Brain pericyte (primary cell): ENCODE data around the gene ARAP2.

Experiments used
- DNase-seq: peaks from one replicate; pipeline ENCODE4 v3.0.0-alpha.2; 2012; ENCODE audit warnings: low read depth, low spot score

Gene ARAP2

GRCh38 chr4:36128689-36129088 lies 115.6 kb downstream of the ARAP2 start:
- no peak for DNase-seq

GRCh38 chr4:36123906-36124305 lies 120.4 kb downstream of the ARAP2 start:
- DNase-seq, result no peak

GRCh38 chr4:36115312-36115711 lies 129.0 kb downstream of the ARAP2 start:
- DNase-seq, result no peak

DNA sequence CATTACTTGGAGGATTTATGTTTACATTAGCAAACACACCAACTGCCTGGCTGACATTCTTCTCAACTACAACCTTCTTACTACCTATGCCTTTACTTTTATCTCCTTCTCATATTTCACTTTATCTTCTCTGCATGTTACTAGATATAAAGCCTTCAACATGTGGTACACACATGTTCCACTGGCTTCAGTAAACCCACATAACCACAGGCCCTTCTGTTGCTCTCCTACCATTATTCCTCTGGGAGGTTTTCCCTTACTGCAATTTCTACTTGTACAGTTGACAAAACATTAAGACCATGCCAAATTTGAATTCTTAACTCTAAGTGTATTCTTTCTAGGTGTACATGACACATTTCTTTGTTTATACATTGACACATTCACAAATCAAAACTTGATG lies 133.1 kb downstream of the ARAP2 start:
- DNase-seq, result peak; percentile 20

GRCh38 chr4:36099509-36099908 lies 144.8 kb downstream of the ARAP2 start:
- no peak for DNase-seq

DNA sequence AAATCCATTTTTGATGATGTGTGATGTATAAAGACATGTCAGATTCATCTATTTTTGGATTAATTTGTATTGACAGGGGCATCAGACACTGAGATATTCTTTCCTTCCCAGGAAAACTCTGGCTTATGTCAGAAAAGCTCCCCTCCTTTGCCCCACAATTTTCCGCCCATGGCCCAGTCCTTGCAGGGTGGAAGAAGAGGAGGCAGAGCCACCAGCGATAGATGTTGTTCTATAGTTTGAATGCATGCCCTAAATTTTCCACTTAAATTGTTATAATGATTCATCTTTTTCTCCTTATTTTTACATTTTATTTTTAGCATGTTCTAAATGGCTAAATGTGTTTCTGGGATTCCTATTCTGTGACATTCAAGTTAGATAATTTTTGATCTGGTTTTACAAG lies 149.3 kb downstream of the ARAP2 start:
- DNase-seq, result no peak

DNA sequence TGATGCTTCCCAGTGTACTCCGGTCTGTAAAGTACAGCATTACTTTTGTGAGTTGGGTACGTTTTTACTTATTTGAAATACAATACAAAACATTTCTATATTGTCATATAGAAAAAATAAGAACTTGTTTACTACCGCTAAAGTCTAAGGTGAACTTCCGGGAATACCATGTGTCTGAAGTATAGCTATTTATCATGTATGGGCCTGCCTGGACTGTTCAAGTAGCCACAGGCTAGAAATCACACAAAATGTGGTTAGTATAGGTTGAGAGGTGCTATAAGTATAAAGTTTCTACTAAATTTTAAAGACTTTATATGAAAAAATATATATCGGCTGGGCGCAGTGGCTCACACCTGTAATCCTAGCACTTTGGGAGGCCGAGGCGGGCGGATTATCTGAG lies 152.3 kb downstream of the ARAP2 start:
- no peak for DNase-seq

DNA sequence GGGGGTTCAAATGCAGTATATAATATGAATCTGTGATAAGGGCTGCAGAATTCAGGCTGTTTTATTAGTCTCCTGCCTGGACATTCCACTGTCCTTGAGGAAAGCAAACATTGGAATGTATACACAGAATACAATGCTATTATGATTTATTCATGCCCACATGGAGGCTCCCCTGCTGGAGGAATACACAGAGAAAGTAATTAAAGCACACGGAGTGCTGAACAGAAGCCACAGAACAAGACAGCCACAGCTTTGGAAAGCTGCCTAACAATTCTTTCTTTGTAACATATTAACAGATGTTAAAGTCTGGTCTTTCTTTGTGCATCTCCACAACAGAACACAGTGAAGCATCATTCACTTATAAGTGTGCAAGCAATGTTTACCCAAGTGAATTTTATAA lies 155.8 kb downstream of the ARAP2 start:
- DNase-seq, result no peak

- DNase-seq, result no peak
These were observed 158.0 kb downstream of the ARAP2 start for GRCh38 chr4:36086261-36086786.

DNA sequence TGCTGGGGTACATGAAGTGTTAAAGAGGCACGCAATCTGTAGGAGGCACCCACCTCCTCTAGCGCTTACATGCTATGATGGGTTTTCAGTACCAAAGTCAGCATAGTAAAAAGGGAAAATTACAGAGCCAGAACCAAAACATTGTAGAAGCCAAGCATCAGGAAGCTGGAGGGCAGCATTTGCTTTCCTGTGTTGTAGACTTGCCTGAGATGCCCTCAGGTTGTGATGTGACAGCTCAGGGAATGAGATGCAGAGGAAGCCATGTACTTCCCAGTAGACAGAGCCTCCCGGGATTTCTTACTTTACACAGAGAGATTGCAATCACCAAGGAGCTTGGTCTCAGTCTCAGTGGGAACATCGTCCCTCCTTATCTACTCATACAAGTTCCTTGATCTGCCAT lies 161.5 kb downstream of the ARAP2 start:
- DNase-seq, result no peak

DNA sequence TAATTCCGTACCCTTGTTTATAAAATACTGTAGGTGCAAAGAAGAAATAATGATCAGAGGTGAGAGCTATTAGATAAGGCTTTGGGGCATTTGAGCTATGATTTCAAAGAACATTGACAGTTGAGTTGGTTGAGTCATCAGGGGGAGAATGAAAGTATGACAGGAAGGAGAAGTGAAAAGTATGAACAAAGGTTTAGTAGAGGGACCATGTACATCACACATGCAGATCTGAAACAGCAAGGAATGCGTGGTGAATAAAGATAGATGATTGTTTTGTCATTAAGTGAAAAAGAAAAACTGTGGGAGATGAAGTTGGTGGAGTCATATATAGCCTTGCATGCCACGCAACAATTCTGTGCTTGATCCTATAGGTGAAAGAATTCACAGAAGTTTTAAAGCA lies 163.1 kb downstream of the ARAP2 start:
- no peak for DNase-seq

DNA sequence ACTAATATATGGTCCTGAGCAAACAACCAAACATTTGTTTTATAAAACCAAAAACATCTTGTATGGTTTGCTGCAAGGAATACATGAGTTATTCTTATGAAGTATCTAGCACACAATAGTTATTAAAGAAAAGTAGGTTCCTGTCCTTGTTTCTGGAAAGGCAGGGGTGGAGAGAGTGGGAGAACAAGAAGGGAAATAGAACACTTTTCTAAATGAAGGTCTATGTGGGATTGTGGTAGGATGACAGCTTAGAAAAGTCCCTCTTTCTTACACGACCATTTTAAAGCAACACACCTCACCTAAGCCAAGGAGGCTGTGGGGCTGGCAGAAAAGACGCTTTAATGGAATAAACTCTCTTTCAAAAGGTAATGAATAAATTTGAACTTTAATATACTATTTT lies 164.6 kb downstream of the ARAP2 start:
- no peak for DNase-seq

DNA sequence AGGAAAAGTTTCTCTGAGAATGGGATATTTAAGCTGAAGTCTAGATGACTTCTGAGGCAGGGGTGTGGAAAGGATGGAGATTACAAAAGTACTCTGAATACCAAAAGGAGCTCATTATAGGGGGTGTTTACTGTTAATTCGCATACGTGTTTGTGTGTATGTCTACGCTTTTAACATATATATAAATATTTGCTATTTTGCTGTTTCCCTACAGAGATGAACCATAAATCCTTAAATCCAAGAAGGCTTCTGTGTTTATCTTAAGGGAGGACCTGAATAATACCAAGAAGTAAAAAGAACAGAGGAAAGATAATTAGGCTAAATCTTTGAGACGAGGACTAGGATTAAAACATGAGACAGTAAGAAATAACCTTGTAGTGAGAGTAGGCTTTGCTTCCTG lies 166.0 kb downstream of the ARAP2 start:
- DNase-seq, result no peak

GRCh38 chr4:36072529-36072928 lies 171.8 kb downstream of the ARAP2 start:
- DNase-seq, result no peak

- DNase-seq, result no peak
These were observed 177.2 kb downstream of the ARAP2 start for GRCh38 chr4:36067116-36067515.

- no peak for DNase-seq
These were observed 178.9 kb downstream of the ARAP2 start for GRCh38 chr4:36065274-36065871.

- DNase-seq, result no peak
These were observed 180.2 kb downstream of the ARAP2 start for GRCh38 chr4:36064117-36064516.

DNA sequence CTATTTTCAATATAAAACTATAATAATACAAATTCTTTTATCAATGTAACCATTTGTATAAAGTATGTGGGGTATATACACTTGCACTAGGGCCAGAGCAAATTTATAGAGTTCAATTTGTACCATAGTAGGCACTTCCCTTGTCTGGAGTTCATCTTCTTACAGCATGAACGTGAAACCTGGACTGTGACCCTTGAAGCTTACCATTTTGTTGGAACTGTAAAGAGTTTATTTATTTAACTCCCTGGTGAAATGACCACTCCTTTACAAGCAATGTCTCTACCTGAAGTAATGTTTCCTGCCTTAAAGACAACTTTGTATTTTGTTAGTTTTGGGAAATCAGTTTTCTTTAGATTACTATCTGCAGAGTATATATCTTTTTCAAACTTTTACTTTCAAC lies 188.2 kb downstream of the ARAP2 start:
- DNase-seq, result no peak

- no peak for DNase-seq
These were observed 189.5 kb downstream of the ARAP2 start for GRCh38 chr4:36054694-36055422.

GRCh38 chr4:36053930-36054329 lies 190.4 kb downstream of the ARAP2 start:
- DNase-seq, result no peak

GRCh38 chr4:36051634-36052033 lies 192.7 kb downstream of the ARAP2 start:
- DNase-seq, result no peak

- no peak for DNase-seq
These were observed 198.3 kb downstream of the ARAP2 start for GRCh38 chr4:36046026-36046425.

DNA sequence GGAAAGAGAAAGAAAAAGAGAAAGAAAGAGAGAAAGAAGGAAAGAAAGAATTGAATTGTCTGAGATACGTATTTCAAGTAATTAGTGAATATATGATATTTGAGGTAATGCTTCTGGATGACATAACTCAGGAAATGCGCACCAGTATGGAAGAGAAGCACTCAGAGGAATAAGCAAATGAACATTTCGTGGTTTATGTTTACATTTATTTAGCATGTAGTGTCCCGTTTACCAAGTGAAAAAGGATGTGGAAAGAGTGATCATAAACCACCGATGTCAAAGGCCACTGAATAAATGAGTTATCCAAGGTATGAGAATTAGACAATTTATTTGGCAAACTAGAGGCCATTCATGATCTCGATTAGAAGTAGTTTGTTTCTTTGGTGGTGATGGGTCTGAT lies 200.4 kb downstream of the ARAP2 start:
- no peak for DNase-seq
